ENCODE measurements around the gene PLCB4.

Gene PLCB4

GRCh38 chr20:9241721-9242427, 173.0 kb downstream of the PLCB4 start:
- TF ChIP-seq, protein P1, sequence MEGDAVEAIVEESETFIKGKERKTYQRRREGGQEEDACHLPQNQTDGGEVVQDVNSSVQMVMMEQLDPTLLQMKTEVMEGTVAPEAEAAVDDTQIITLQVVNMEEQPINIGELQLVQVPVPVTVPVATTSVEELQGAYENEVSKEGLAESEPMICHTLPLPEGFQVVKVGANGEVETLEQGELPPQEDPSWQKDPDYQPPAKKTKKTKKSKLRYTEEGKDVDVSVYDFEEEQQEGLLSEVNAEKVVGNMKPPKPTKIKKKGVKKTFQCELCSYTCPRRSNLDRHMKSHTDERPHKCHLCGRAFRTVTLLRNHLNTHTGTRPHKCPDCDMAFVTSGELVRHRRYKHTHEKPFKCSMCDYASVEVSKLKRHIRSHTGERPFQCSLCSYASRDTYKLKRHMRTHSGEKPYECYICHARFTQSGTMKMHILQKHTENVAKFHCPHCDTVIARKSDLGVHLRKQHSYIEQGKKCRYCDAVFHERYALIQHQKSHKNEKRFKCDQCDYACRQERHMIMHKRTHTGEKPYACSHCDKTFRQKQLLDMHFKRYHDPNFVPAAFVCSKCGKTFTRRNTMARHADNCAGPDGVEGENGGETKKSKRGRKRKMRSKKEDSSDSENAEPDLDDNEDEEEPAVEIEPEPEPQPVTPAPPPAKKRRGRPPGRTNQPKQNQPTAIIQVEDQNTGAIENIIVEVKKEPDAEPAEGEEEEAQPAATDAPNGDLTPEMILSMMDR (IDR thresholded peaks at IDR 0.05; ENCODE audit: insufficient read depth, low read length, missing control alignments): no peak
- DNase-seq (ENCODE audit: low read depth, low spot score): no peak
- no peak overlapping the region for H3K4me3 ChIP-seq (ENCODE audit: low read depth, low read length)
- POLR2A ChIA-PET: interaction anchor here (0.6 kb wide), 1 partner anchor 35 kb away, joined by 3 read pairs; no protein-coding TSS in a partner anchor
- CTCF ChIA-PET: interaction anchor here (1.7 kb wide), 1 partner anchor 27 kb away, joined by 3 read pairs; no protein-coding TSS in a partner anchor

DNA sequence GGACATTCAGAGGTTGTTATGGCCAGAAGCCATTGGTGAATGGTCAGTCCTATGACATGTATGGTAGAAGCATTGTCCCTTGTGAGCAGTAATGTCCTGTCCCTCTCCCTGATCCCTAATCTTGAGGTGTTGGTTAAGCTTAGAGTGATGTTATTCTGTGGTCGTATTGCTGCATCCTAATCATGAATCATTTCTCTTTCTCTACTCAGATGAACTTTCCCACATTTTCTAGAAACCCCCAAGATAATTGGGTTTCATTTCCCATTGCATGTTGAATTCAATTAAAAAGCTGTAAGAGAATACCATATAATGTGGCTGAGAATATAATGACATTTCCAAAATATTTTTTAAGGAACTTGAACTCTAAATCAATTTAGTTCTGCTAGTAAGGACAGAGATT, 175.1 kb downstream of the PLCB4 start:
- CTCF ChIA-PET: interaction anchor here (0.9 to 1.3 kb wide), 2 partner anchors 18 to 390 kb away, joined by 3 to 5 read pairs; no protein-coding TSS in a partner anchor
- POLR2A ChIA-PET: no interaction called here

GRCh38 chr20:9244811-9245210, 175.9 kb downstream of the PLCB4 start:
- TF ChIP-seq, protein P1 (IDR thresholded peaks at IDR 0.05; ENCODE audit: insufficient read depth, low read length, missing control alignments): no peak
- no peak for DNase-seq (ENCODE audit: low read depth, low spot score)
- ChIA-PET CTCF (interaction anchor here (0.9 kb wide), 1 partner anchor 17 kb away, joined by 3 read pairs; no protein-coding TSS in a partner anchor), POLR2A (no interaction called here)
- no peak overlapping the region for H3K4me3 ChIP-seq (ENCODE audit: low read depth, low read length)

More for the DNA sequence above, 175.1 kb downstream of the PLCB4 start:
- DNase-seq (ENCODE audit: low read depth, low spot score): no peak
- TF ChIP-seq, protein P1 (IDR thresholded peaks at IDR 0.05; ENCODE audit: insufficient read depth, low read length, missing control alignments): no peak
- no peak overlapping the region for H3K4me3 ChIP-seq (ENCODE audit: low read depth, low read length)

- DNase-seq (ENCODE audit: low read depth, low spot score): no peak
- CTCF ChIA-PET: no interaction called here
Measured at GRCh38 chr20:9246731-9247130, 177.8 kb downstream of the PLCB4 start.

GRCh38 chr20:9250511-9250910, 181.6 kb downstream of the PLCB4 start:
- DNase-seq (ENCODE audit: low read depth, low spot score): no peak
- no peak overlapping the region for H3K4me3 ChIP-seq (ENCODE audit: low read depth, low read length)
- ChIA-PET POLR2A (no interaction called here), CTCF (no interaction called here)
- TF ChIP-seq, protein P1 (IDR thresholded peaks at IDR 0.05; ENCODE audit: insufficient read depth, low read length, missing control alignments): no peak

More at GRCh38 chr20:9246731-9247130, 177.8 kb downstream of the PLCB4 start:
- POLR2A ChIA-PET: no interaction called here
- no peak overlapping the region for H3K4me3 ChIP-seq (ENCODE audit: low read depth, low read length)
- TF ChIP-seq, protein P1 (IDR thresholded peaks at IDR 0.05; ENCODE audit: insufficient read depth, low read length, missing control alignments): no peak

- H3K4me3 ChIP-seq (ENCODE audit: low read depth, low read length): no peak overlapping the region
- CTCF ChIA-PET: interaction anchor here (1.2 kb wide), 1 partner anchor 106 kb away, joined by 3 read pairs; no protein-coding TSS in a partner anchor
- no peak for DNase-seq (ENCODE audit: low read depth, low spot score)
- TF ChIP-seq, protein P1 (IDR thresholded peaks at IDR 0.05; ENCODE audit: insufficient read depth, low read length, missing control alignments): no peak
- POLR2A ChIA-PET: no interaction called here
Measured at GRCh38 chr20:9253006-9253539, 184.2 kb downstream of the PLCB4 start.

Data from AG04449 (cell line).